Stimulated activated naive CD8-positive, alpha-beta T cell treated with anti-CD3 and anti-CD28 coated beads, Interleukin-15, Interleukin-2, amounts not matched to agents 100 U/mL and 50 U/mL, for 24 hours (primary cell): ENCODE measurements around the gene TMEM101.
A peak's percentile ranks its signal among the peaks of the same experiment; 100 is the strongest.
"Not testable (repeated sequence)": the region's sequence is repeated elsewhere in the genome, so short reads cannot be mapped to it uniquely, and the experiment has no call there.

ENCODE experiments used
- ATAC-seq: fragments of 150-1000 bp; cut with Tn5 transposase; one replicate; pipeline ENCODE4 v1.10.0; 2021
- DNase-seq: peaks from one replicate; pipeline ENCODE4 v3.0.0; 2021

TMEM101 gene

DNA sequence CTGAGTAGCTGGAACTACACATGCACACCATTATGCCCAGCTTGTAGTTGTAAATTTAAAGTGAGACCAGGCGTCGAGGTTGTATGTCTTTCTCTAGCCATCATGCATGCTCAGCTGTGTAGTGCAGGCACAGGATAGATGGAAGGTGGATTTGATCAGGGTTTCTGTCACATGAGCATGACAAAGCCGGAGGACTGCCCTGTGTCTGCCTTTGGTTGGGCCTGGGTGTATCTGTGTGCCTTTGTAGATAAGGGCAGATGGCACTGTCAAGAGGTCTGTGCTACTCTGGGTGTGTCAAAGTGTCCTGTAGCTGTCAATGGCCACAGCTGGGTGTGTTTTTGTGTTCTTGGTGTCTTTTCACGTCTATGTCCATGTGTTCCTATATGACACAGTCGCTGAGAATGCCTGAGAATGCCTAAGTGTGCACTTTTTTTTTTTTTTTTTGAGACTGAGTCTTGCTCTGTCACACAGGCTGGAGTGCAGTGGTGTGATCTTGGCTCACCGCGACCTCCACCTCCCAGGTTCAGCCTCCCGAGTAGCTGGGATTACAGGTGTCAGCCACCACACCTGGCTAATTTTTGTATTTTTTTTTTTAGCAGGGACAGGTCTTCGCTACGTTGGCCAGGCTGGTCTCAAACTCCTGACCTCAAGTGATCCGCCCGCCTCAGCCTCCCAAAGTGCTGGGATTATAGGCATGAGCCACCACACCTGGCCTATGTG lies 14.5 kb downstream of the TMEM101 start:
- DNase-seq (no peak), ATAC-seq (no peak)

GRCh38 chr17:43999024-43999423 lies 15.7 kb downstream of the TMEM101 start:
- DNase-seq (no peak), ATAC-seq (no peak)

GRCh38 chr17:43998552-43998951 lies 16.2 kb downstream of the TMEM101 start:
- ATAC-seq, result no peak
- no peak for DNase-seq

DNA sequence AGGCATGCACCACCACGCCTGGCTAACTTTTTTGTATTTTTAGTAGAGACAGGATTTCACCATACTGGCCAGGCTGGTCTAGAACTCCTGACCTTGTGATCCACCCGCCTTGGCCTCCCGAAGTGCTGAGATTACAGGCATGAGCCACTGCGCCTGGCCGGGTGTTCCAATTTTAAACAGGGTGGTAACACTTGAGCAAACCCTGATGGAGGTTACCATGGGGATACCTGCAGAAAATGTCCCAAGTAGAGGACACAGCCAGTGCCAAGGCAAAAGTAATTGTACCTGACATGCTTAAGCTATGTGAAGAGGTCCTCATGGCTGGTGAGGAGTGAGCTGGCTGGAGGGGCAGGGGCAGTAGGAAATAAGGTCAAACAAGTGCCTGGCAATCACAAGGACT lies 17.6 kb downstream of the TMEM101 start:
- not testable (repeated sequence) for ATAC-seq, DNase-seq

DNA sequence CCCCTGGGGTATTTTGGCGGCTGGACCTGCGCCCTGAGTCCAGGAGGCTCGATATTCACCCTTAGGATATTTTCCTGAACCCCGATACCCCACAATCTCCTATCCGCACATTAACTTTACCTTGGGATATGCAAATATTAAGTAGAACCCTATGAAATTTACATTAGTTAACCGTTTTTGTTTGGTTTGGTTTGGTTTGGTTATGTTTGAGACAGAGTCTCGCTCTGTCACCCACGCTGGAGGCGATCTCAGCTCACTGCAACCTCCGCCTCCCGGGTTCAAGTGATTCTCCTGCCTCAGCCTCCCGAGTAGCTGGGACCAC lies 19.7 kb downstream of the TMEM101 start:
- ATAC-seq, result no peak
- DNase-seq, result no peak

DNA sequence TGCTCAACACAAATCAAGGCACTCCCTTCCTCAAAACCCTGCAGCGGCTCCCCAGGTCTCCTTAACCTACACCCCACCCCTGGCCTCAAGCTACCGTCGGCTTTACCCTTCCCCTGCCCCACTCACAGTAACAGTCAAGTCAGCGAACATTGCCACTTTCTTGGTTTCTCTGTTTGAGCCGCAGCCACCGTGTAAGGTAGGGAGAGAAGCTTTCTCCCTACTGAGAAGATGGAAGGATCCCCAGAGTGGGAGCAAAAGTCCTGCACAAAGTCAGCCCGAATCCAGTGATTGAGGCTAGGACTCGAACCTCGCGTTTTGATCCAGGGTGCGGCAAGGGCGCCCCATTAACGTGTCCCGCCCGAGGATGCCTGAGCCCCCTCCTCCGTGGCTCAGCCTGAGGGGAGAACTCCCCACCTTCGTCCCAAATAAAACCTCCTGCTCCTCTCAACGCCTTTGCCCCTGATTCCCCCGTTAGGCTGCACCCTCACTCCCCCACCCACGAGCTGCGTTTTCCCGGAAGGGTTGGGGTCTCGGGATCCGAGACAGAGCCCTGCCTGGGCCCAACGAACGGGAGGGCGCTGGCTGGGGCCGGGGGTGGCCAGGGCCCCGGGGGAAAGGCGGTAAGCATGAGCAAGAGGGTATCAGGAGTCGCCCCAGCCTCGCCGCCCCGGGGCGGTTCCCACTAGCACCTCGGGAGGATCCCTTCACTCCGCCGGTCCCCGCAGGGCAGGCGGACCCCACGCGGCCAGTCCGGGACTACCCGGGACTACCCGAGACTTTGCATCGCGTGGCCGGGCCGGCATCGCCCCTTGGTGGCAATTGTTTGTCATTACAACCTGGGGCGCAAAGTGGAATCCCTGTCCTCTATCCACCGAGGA lies 20.3 kb downstream of the TMEM101 start:
- DNase-seq, result peak; percentile 77
- peak; percentile 77 for ATAC-seq

- ATAC-seq (no peak), DNase-seq (no peak)
Measured at GRCh38 chr17:43992641-43993040, 22.1 kb downstream of the TMEM101 start.

GRCh38 chr17:43988301-43988700 lies 26.5 kb downstream of the TMEM101 start:
- DNase-seq, result no peak
- ATAC-seq, result no peak

DNA sequence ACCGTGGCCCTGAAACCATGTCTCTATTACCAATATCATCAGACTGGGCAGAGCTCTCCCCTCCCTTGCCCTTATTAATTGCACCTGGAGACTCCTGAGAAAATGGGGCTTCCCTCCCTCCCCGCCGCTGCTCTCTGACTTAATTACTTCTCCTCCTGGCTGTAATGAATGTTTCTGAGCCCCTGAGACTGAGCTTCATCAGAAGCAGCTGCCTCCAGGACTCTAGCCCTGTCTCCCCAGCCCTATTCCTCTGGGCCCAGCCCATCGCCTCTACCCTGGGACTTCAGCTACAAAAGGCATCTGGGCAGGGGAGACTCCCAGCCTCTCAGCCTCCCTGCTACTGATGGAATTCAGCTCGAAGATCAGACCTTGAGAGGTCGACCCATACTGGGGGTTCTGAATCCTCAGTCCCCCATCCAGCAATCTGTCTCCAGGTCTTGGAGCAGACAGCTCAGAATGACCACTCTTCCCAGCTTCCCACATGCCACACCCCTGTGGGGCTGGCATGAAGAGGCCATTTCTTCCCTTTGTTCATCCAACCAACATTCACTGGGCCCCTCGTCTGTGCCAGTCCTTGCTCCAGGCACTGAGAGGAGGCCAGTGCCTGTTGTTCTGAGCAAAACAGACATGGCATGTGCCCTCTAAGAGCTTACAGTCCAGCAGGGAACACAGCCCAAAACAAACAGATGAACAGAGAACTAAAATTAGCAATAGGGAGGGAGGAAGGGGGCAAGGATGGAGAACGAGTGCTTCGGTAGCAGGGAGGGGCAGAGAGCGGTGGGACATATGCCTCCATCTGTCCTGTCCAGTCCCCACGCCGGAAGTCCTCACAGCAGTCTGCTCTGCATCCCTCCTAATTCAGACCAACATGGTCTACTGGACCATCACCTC lies 27.4 kb downstream of the TMEM101 start:
- ATAC-seq (no peak), DNase-seq (no peak)

DNA sequence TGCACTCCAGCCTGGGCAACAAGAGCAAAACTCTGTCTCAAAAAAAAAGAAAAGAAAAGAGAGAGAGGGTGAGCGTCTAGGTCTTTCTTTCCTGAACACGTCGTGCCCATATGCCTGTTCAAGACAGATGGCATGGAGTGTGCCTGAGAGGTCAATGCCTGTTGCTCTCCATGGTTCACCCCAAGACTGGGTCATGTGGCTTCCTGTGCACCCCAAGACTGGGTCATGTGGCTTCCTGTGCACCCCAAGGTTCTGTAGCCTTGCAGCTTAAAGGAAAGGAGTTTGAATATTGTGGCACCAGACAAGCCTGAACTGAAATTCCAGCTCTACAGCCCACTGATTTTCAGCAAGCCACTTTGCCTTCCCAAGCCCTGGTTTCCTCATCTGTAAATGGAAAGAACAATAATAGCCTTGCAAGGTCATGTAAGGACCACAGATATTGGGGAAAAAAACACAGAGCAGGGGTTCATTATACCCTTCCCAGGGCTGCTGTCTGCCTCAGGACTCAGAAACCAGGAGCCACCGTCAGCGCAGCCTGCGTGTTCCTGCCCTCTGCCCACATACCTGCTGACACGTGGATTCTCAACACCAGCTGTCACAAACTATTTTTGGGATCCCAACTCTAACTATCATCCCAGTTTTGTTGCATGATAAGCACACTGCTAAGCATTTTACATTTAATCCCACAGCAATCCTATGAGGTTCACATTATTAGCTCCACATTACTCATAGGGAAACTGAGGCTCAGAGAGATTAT lies 28.4 kb downstream of the TMEM101 start:
- no peak for ATAC-seq
- DNase-seq, result no peak

GRCh38 chr17:43984521-43984920 lies 30.2 kb downstream of the TMEM101 start:
- DNase-seq, result no peak
- ATAC-seq, result no peak

DNA sequence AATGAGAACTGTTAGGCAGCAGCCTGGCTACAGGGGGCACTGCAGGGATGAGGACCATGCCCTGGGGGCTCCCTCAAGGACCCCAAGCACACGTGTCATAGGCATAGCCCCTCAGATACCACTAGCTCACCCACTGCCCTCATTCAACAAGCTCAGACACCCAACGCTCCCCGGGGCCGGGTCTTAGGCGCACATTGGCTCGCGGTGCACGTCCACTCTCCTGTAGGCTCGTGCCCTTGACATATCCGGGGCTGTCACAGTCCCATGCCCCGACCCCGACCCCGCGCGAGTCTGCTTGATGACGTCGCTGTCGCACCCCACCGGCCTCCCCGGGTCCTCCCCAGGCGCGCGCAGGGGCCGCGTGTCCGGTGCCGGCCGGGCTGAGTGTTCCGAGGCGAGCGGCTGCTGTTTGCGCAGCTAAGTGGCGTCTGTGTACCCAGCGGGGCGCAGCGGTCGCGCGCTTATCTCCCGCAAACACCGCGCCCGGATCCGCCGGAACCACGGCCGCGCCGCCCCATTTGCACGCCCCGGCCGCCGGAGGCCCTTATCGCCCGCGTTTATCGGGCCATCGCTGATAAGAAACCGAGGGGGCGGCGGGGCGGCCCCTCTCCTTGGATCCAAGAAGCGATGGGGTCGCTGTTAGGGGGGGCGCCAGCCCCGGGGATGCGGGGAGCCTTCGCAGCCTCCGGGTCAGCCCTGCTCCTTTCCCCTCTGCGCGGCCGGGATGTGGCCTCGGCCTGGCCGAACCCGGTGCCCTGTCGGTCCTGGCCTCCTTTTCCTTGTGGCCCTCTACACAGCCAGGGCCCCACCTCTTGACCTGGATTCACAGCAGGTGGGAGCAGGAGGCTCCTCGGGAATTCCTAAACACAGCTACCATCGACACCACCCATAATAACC lies 31.0 kb downstream of the TMEM101 start:
- ATAC-seq (peak; percentile 28), DNase-seq (peak; percentile 16)

DNA sequence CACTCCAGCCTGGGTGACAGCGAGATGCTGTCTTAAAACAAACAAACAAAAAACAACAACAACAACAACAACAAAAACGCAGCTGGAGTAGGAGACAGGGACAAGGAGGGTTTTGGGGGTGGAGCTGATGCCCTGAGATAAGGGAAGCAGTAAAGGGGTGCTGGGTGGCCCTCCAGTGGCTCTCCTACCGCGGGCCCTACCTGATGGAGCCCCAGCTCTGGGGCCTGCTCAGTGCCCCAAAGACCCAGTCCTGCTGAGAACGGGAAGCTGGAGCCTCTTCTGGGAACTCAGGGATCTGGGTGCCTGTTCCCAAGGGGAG lies 31.6 kb downstream of the TMEM101 start:
- DNase-seq (no peak), ATAC-seq (no peak)

DNA sequence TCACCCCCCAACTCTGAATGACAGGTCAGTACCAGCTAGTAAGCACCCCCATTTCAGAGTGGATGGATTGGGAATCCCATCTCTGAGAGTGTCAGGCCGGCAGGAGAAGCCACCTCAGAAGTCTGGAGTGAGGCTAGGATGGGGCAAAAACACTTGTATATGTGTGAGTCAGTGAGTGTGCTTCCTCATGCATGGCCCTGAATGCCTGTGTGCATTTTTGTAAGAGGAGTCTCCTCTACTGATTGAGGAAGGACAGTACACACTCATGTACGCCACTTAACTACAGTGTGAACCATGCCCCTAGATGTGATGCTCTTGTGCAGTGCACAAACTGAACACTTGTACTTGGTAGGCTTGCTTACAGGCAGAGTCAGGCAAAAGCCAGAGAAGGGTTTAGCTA lies 32.6 kb downstream of the TMEM101 start:
- ATAC-seq (no peak), DNase-seq (no peak)

DNA sequence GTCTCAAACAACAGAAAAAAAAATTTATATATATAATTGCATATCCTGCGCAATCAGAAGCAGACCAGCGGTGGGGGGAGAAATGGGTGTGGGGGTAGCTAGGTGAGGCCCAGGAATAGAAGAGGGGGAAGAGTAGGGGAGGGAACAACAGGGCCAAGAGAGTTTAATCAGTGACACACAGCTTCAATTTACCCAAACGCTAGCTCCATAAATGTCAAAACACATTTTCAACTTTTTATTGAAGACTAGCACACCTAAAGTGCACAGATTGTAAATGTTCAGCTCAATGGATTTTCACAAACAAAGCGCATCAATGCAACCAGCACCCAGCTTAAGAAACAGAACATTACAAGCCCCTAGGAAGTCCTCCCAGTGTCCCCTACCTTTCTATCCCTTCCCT lies 35.1 kb downstream of the TMEM101 start:
- DNase-seq (no peak), ATAC-seq (no peak)

DNA sequence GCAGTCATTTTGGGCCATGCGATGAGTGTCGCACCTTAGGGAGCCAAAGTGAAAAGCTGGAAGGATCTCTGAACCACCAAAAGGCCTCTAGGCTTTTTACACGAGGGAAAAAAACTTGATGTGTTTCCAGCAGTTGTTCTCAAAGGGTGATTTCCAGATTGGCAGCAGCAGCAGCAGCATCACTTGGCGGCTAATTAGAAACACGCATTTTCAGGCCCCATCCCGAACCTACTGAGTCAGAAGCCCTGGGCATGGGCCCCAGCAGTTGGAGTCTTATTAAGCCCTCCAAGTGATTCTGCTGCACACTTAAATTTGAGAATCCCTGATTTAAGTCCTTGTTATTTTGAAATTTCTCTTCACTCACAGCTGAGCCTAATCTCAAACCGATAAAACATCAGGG lies 35.8 kb downstream of the TMEM101 start:
- ATAC-seq (no peak), DNase-seq (no peak)

GRCh38 chr17:43978078-43978477 lies 36.7 kb downstream of the TMEM101 start:
- ATAC-seq (no peak), DNase-seq (no peak)

DNA sequence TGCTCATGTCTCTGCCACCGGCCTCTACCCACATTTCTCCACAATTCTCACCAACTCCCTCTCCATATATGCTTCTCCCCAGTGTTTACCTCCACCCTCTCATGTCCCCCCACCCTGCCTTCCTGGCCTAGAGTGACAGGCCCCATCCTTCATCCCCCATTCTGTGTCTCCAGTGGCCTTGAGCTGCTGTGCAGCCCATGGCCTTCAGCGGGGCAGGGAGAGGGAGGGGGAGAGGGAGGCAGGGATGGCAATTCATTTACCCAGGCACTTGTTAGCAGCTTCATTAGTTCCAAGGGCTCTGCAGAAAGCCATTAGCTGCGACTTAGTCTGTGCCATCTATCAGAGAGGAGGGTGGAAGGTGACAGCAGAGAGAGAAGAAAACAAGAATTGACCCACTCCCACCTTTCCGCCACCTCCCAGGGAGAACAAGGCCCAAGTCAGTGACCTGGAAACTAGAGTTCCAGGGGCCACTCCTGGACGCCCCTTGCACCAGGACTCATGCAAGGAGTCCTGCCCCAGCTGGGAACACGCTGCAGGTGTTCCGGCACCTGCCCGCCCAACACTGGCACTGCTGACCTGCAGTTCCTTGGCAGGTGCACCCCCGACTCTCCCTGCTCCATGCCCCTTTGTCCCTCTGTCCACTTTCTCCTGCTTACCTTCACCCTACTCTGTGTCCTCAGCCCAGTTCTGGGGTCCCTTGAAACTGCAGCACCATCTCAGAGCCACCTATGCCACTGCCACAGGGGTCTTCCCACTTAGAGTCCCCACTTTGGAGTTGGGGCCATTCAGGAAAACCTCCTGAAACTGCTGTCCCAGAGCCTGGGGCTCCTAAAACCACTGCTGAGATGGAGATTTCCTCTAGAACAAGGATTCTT lies 37.6 kb downstream of the TMEM101 start:
- ATAC-seq (no peak), DNase-seq (no peak)

DNA sequence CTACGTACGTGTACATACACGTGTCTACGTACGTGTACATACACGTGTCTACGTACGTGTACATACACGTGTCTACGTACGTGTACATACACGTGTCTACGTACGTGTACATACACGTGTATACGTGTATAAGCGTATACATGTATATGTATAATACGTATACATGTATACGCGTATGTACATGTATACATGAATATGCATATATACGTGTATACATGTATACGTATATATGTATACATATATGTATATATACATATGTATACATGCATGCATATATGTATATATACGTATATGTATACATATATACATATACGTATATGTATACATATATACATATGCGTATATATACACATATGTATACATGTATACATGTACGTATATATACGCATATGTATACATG lies 38.9 kb downstream of the TMEM101 start:
- no peak for DNase-seq

More for the DNA sequence above, 38.9 kb downstream of the TMEM101 start:
- ATAC-seq, result no peak
